SK-N-SH (cell line): Measurements from ENCODE around the gene JMJD7.

Experiments used
- CHD2 ChIP-seq: fragments of 150-350 bp; IDR thresholded peaks from 2 replicates; pipeline ENCODE4 v1.6.1; 2018; ENCODE audit warnings: low read length; ENCODE audit not compliant: partially characterized antibody
- EP300 ChIP-seq, 2 experiments: IDR thresholded peaks; 2 replicates each; pipeline versions ENCODE4 v1.4.0 to v1.6.1; 2012; ENCODE audit warnings: borderline replicate concordance in 1 of 2, low read depth in 1 of 2, low read length in 1 of 2
- EZH2phosphoT487 ChIP-seq: fragments of 200-600 bp; sonication (generic); IDR thresholded peaks from 2 replicates; pipeline ENCODE4 v1.6.1; 2017; ENCODE audit warnings: low read depth, mixed run types, mild to moderate bottlenecking, antibody characterized with exemption, moderate library complexity, borderline replicate concordance
- FOSL2 ChIP-seq: IDR thresholded peaks from 2 replicates; pipeline ENCODE4 v1.4.0; 2012; ENCODE audit warnings: low read depth, mild to moderate bottlenecking, moderate library complexity, borderline replicate concordance
- JUND ChIP-seq: IDR thresholded peaks from 2 replicates; pipeline ENCODE4 v1.4.0; 2012
- NFIC ChIP-seq: IDR thresholded peaks from 2 replicates; pipeline ENCODE4 v1.4.0; 2012; ENCODE audit warnings: borderline replicate concordance
- POLR2AphosphoS5 ChIP-seq: IDR thresholded peaks from 2 replicates; pipeline ENCODE4 v1.6.1; 2012; ENCODE audit warnings: low read depth, low read length
- RAD21 ChIP-seq: IDR thresholded peaks from 2 replicates; pipeline ENCODE4 v1.6.1; 2012; ENCODE audit warnings: mild to moderate bottlenecking, low read length
- SMC3 ChIP-seq: IDR thresholded peaks from 2 replicates; pipeline ENCODE4 v1.6.1; 2012; ENCODE audit warnings: low read depth, low read length, improper control_type of control experiment
- TF ChIP-seq, protein P1 (sequence below): fragments of 200-600 bp; sonication (generic); IDR thresholded peaks from 2 replicates; pipeline ENCODE4 v1.6.1; 2017; ENCODE audit warnings: antibody characterized with exemption, mild to moderate bottlenecking, moderate library complexity
- TF ChIP-seq, protein P2 (sequence below): fragments of 150-350 bp; IDR thresholded peaks from 2 replicates; pipeline ENCODE4 v1.6.1; 2017; ENCODE audit warnings: antibody characterized with exemption, low read length, low read depth, borderline replicate concordance
- TF ChIP-seq, protein P3 (sequence below): fragments of 150-350 bp; IDR thresholded peaks from 2 replicates; pipeline ENCODE4 v1.6.1; 2016; ENCODE audit warnings: mild to moderate bottlenecking, low read depth, low read length

DNA sequence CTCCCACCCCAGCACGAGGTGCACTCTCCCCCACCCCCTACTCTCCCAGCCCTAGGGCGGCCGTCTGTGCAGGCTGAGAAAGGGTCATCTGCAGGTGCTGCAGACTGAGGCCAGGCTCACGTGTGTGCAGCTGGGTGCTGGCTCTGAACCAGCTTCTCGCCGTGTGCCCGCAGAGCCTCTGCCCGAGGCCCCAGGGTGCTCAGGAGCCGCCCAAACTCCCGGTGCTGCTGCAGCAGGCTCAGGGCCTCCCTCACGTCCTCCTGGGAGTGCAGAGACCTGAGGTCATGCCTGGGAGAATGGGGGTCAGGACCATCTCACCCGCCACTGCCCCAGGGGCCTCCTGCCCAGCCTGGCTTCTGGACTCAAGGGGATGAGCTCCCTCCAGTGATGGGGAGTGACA, 48.8 kb downstream of the JMJD7 start:
- TF ChIP-seq, protein P1, sequence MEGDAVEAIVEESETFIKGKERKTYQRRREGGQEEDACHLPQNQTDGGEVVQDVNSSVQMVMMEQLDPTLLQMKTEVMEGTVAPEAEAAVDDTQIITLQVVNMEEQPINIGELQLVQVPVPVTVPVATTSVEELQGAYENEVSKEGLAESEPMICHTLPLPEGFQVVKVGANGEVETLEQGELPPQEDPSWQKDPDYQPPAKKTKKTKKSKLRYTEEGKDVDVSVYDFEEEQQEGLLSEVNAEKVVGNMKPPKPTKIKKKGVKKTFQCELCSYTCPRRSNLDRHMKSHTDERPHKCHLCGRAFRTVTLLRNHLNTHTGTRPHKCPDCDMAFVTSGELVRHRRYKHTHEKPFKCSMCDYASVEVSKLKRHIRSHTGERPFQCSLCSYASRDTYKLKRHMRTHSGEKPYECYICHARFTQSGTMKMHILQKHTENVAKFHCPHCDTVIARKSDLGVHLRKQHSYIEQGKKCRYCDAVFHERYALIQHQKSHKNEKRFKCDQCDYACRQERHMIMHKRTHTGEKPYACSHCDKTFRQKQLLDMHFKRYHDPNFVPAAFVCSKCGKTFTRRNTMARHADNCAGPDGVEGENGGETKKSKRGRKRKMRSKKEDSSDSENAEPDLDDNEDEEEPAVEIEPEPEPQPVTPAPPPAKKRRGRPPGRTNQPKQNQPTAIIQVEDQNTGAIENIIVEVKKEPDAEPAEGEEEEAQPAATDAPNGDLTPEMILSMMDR, result no peak
- TF ChIP-seq NFIC (no peak), EZH2phosphoT487 (no peak), JUND (no peak), RAD21 (no peak), FOSL2 (no peak), SMC3 (no peak), EP300 (IDR thresholded peaks at IDR 0.05; ENCODE audit: borderline replicate concordance in 1 of 2, low read depth in 1 of 2, low read length in 1 of 2) (no peak), POLR2AphosphoS5 (no peak), CHD2 (no peak)
- TF ChIP-seq, protein P2, sequence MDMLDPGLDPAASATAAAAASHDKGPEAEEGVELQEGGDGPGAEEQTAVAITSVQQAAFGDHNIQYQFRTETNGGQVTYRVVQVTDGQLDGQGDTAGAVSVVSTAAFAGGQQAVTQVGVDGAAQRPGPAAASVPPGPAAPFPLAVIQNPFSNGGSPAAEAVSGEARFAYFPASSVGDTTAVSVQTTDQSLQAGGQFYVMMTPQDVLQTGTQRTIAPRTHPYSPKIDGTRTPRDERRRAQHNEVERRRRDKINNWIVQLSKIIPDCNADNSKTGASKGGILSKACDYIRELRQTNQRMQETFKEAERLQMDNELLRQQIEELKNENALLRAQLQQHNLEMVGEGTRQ, result no peak
- TF ChIP-seq, protein P3, sequence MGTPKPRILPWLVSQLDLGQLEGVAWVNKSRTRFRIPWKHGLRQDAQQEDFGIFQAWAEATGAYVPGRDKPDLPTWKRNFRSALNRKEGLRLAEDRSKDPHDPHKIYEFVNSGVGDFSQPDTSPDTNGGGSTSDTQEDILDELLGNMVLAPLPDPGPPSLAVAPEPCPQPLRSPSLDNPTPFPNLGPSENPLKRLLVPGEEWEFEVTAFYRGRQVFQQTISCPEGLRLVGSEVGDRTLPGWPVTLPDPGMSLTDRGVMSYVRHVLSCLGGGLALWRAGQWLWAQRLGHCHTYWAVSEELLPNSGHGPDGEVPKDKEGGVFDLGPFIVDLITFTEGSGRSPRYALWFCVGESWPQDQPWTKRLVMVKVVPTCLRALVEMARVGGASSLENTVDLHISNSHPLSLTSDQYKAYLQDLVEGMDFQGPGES, result no peak
